ENCODE results near the gene EPHX1.

EPHX1 gene

GRCh38 chr1:225844236-225845061 is 34.5 kb downstream of the EPHX1 start:
- no peak for DNase-seq

- no peak for DNase-seq
Measured at GRCh38 chr1:225845097-225845496, 35.2 kb downstream of the EPHX1 start.

GRCh38 chr1:225845571-225846259 is 35.8 kb downstream of the EPHX1 start:
- DNase-seq, result peak; percentile 60

GRCh38 chr1:225846331-225847310 is 36.7 kb downstream of the EPHX1 start:
- DNase-seq, result no peak

GRCh38 chr1:225847610-225848009 is 37.7 kb downstream of the EPHX1 start:
- no peak for DNase-seq

GRCh38 chr1:225848030-225848955 is 38.4 kb downstream of the EPHX1 start:
- peak; percentile 49 for DNase-seq

GRCh38 chr1:225849925-225850324 is 40.0 kb downstream of the EPHX1 start:
- peak; percentile 49 for DNase-seq

GRCh38 chr1:225850370-225850769 is 40.4 kb downstream of the EPHX1 start:
- no peak for DNase-seq

GRCh38 chr1:225851805-225852204 is 41.9 kb downstream of the EPHX1 start:
- DNase-seq, result no peak

- DNase-seq, result no peak
Measured at GRCh38 chr1:225852413-225853124, 42.6 kb downstream of the EPHX1 start.

GRCh38 chr1:225853441-225853840 is 43.5 kb downstream of the EPHX1 start:
- no peak for DNase-seq

GRCh38 chr1:225855503-225856300 is 45.8 kb downstream of the EPHX1 start:
- DNase-seq, result no peak

GRCh38 chr1:225857256-225857655 is 47.3 kb downstream of the EPHX1 start:
- no peak for DNase-seq

GRCh38 chr1:225859151-225859550 is 49.2 kb downstream of the EPHX1 start:
- DNase-seq, result no peak

GRCh38 chr1:225860107-225860506 is 50.2 kb downstream of the EPHX1 start:
- no peak for DNase-seq

GRCh38 chr1:225860876-225861441 is 51.0 kb downstream of the EPHX1 start:
- no peak for DNase-seq

GRCh38 chr1:225861834-225862580 is 52.1 kb downstream of the EPHX1 start:
- no peak for DNase-seq

GRCh38 chr1:225862581-225862950 is 52.6 kb downstream of the EPHX1 start:
- DNase-seq, result no peak

- no peak for DNase-seq
Measured at GRCh38 chr1:225863167-225863566, 53.2 kb downstream of the EPHX1 start.
